HepG2 (cell line): ENCODE data around the gene YY1. TPM values are rescaled to one million over a fixed set of nuclear protein-coding genes. Genes with fewer than 3 reads are reported as not detected.

Experiments
- FIP1L1 ChIP-seq: fragments of 200-400 bp; formaldehyde crosslinking; IDR thresholded peaks from 2 replicates; pipeline ENCODE4 v1.6.1; 2018; ENCODE audit warnings: low read depth, mild to moderate bottlenecking, low read length, moderate library complexity, borderline replicate concordance; ENCODE audit not compliant: insufficient read depth
- FOXP4 ChIP-seq: sonication (generic); formaldehyde crosslinking; IDR thresholded peaks from 2 replicates; pipeline ENCODE4 v1.4.0; 2020; ENCODE audit warnings: missing genetic modification reagents
- LCORL ChIP-seq, 2 experiments: fragments of 450-650 bp in 1 of 2; sonication (generic) in 1 of 2; formaldehyde crosslinking in 1 of 2; IDR thresholded peaks; 2 replicates each; pipeline versions ENCODE4 v1.5.0 to v1.6.1; 2017 to 2020; ENCODE audit warnings: antibody characterized with exemption in 1 of 2, missing genetic modification reagents in 1 of 2
- MAZ ChIP-seq, 2 experiments: sonication (generic) in 1 of 2; formaldehyde crosslinking in 1 of 2; IDR thresholded peaks; 2 replicates each; pipeline versions ENCODE4 v1.5.0 to v1.6.1; 2012 to 2020; ENCODE audit warnings: low read depth in 2 of 2, mild to moderate bottlenecking in 2 of 2, borderline replicate concordance in 1 of 2, improper control_type of control experiment in 1 of 2, low read length in 1 of 2, missing genetic modification reagents in 1 of 2, moderate library complexity in 1 of 2
- NPAS2 ChIP-seq: sonication (generic); formaldehyde crosslinking; IDR thresholded peaks from 2 replicates; pipeline ENCODE4 v1.8.0; 2022; ENCODE audit warnings: mild to moderate bottlenecking, missing genetic modification reagents, borderline replicate concordance
- SMYD3 ChIP-seq: sonication (generic); formaldehyde crosslinking; IDR thresholded peaks from 2 replicates; pipeline ENCODE4 v1.8.1; 2023; ENCODE audit warnings: mild to moderate bottlenecking, missing genetic modification reagents
- TP53 ChIP-seq: sonication (generic); formaldehyde crosslinking; conservative IDR thresholded peaks from 2 replicates; pipeline ENCODE4 v1.4.0; 2020; ENCODE audit warnings: missing genetic modification reagents
- ZNF337 ChIP-seq: sonication (generic); formaldehyde crosslinking; IDR thresholded peaks from 2 replicates; pipeline ENCODE4 v1.5.1; 2020; ENCODE audit warnings: missing genetic modification reagents, low read depth, mild to moderate bottlenecking, borderline replicate concordance
- ZNF605 ChIP-seq: sonication (generic); formaldehyde crosslinking; IDR thresholded peaks from 2 replicates; pipeline ENCODE4 v1.8.0; 2022; ENCODE audit warnings: mild to moderate bottlenecking, missing genetic modification reagents
- ZNF761 ChIP-seq: sonication (generic); formaldehyde crosslinking; conservative IDR thresholded peaks from 2 replicates; pipeline ENCODE4 v1.4.0; 2020; ENCODE audit warnings: mild to moderate bottlenecking, missing genetic modification reagents
- ZNF782 ChIP-seq: sonication (generic); formaldehyde crosslinking; IDR thresholded peaks from 2 replicates; pipeline ENCODE4 v1.4.0; 2020; ENCODE audit warnings: missing genetic modification reagents, mild to moderate bottlenecking, borderline replicate concordance
- polyA plus RNA-seq, 8 experiments: library from polyadenylated mRNA; depleted of rRNA in 3 of 8; stranded (reverse) in 7 of 8; unstranded in 1 of 8; fragments of >200 nt; fragmentation: Illumina TruSeq in 4 of 8; extraction: Trizol in 4 of 8; gene quantifications; 2 replicates each; pipeline versions ENCODE4 v1.2.1 to v1.2.3, GENCODE V29; 2011 to 2016; ENCODE audit warnings: low read depth in 4 of 8, missing spikeins in 1 of 8, mixed read lengths in 1 of 8; ENCODE audit not compliant: insufficient read depth in 1 of 8
- total RNA-seq, 5 experiments: library from RNA; depleted of rRNA; stranded (reverse); fragments of >200 nt; fragmentation: Illumina TruSeq; extraction: Trizol; gene quantifications; 2 replicates each; pipeline ENCODE4 v1.2.3, GENCODE V29; 2016; ENCODE audit warnings: low read depth in 1 of 5
- TF ChIP-seq, protein P1 (sequence below): IDR thresholded peaks from 2 replicates; pipeline ENCODE4 v1.6.1; 2016; ENCODE audit warnings: low read depth, control low read depth
- TF ChIP-seq, protein P2 (sequence below), 2 experiments: sonication (generic) in 1 of 2; formaldehyde crosslinking in 1 of 2; IDR thresholded peaks; 2 replicates each; pipeline versions ENCODE4 v1.4.0 to v1.6.1; 2018 to 2020; ENCODE audit warnings: missing genetic modification reagents in 2 of 2, borderline replicate concordance in 1 of 2, low read depth in 1 of 2, mild to moderate bottlenecking in 1 of 2, missing biosample characterization in 1 of 2
- TF ChIP-seq, protein P3 (sequence below): IDR thresholded peaks from 2 replicates; pipeline ENCODE4 v1.6.1; 2016; ENCODE audit warnings: missing compliant biosample characterization, missing genetic modification reagents, borderline replicate concordance
- TF ChIP-seq, protein P4 (sequence below): sonication (generic); formaldehyde crosslinking; IDR thresholded peaks from 2 replicates; pipeline ENCODE4 v1.8.0; 2022; ENCODE audit warnings: mild to moderate bottlenecking, missing genetic modification reagents, moderate library complexity
- TF ChIP-seq, protein P5 (sequence below): sonication (generic); formaldehyde crosslinking; IDR thresholded peaks from 2 replicates; pipeline ENCODE4 v1.5.1; 2020; ENCODE audit warnings: mild to moderate bottlenecking, moderate library complexity, missing genetic modification reagents

The YY1 gene
- total and polyA plus RNA-seq, 2 of the 13 experiments (the other 11 are each of a cell fraction or from before 2014, with no cell fraction given) = 29.4 to 68.1 TPM

- TF ChIP-seq, protein P1, sequence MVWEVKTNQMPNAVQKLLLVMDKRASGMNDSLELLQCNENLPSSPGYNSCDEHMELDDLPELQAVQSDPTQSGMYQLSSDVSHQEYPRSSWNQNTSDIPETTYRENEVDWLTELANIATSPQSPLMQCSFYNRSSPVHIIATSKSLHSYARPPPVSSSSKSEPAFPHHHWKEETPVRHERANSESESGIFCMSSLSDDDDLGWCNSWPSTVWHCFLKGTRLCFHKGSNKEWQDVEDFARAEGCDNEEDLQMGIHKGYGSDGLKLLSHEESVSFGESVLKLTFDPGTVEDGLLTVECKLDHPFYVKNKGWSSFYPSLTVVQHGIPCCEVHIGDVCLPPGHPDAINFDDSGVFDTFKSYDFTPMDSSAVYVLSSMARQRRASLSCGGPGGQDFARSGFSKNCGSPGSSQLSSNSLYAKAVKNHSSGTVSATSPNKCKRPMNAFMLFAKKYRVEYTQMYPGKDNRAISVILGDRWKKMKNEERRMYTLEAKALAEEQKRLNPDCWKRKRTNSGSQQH (CRISPR knock-in tag) = no peak
- TF ChIP-seq, protein P2, sequence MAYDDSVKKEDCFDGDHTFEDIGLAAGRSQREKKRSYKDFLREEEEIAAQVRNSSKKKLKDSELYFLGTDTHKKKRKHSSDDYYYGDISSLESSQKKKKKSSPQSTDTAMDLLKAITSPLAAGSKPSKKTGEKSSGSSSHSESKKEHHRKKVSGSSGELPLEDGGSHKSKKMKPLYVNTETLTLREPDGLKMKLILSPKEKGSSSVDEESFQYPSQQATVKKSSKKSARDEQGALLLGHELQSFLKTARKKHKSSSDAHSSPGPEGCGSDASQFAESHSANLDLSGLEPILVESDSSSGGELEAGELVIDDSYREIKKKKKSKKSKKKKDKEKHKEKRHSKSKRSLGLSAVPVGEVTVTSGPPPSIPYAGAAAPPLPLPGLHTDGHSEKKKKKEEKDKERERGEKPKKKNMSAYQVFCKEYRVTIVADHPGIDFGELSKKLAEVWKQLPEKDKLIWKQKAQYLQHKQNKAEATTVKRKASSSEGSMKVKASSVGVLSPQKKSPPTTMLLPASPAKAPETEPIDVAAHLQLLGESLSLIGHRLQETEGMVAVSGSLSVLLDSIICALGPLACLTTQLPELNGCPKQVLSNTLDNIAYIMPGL (CRISPR knock-in tag; IDR thresholded peaks at IDR 0.05; ENCODE audit: borderline replicate concordance in 1 of 2, low read depth in 1 of 2) = 0 out of 4 replicates have a peak, but pooled peaks of 1 of the 2 experiments have one; percentile 10
- TF ChIP-seq, protein P3, sequence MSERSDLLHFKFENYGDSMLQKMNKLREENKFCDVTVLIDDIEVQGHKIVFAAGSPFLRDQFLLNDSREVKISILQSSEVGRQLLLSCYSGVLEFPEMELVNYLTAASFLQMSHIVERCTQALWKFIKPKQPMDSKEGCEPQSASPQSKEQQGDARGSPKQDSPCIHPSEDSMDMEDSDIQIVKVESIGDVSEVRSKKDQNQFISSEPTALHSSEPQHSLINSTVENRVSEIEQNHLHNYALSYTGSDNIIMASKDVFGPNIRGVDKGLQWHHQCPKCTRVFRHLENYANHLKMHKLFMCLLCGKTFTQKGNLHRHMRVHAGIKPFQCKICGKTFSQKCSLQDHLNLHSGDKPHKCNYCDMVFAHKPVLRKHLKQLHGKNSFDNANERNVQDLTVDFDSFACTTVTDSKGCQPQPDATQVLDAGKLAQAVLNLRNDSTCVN (CRISPR knock-in tag) = no peak
- TF ChIP-seq, protein P4, sequence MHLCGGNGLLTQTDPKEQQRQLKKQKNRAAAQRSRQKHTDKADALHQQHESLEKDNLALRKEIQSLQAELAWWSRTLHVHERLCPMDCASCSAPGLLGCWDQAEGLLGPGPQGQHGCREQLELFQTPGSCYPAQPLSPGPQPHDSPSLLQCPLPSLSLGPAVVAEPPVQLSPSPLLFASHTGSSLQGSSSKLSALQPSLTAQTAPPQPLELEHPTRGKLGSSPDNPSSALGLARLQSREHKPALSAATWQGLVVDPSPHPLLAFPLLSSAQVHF (CRISPR knock-in tag) = no peak
- TF ChIP-seq ZNF782 (CRISPR knock-in tag) = no peak
- peak; percentile 55; the same call in 1 of the 2 replicates for TF ChIP-seq ZNF605 (CRISPR knock-in tag)
- TF ChIP-seq MAZ (IDR thresholded peaks at IDR 0.05; ENCODE audit: borderline replicate concordance, low read depth, low read length) = peak; percentile 69; the same call in 1 of the 2 replicates
- TF ChIP-seq MAZ (CRISPR knock-in tag; IDR thresholded peaks at IDR 0.05; ENCODE audit: low read depth) = no peak
- TF ChIP-seq LCORL (IDR thresholded peaks at IDR 0.05) = no peak
- TF ChIP-seq LCORL (CRISPR knock-in tag; IDR thresholded peaks at IDR 0.05) = peak; percentile 84
- no peak for TF ChIP-seq ZNF761 (CRISPR knock-in tag)
- TF ChIP-seq SMYD3 (CRISPR knock-in tag) = no peak
- no peak for TF ChIP-seq NPAS2
- TF ChIP-seq, protein P5, sequence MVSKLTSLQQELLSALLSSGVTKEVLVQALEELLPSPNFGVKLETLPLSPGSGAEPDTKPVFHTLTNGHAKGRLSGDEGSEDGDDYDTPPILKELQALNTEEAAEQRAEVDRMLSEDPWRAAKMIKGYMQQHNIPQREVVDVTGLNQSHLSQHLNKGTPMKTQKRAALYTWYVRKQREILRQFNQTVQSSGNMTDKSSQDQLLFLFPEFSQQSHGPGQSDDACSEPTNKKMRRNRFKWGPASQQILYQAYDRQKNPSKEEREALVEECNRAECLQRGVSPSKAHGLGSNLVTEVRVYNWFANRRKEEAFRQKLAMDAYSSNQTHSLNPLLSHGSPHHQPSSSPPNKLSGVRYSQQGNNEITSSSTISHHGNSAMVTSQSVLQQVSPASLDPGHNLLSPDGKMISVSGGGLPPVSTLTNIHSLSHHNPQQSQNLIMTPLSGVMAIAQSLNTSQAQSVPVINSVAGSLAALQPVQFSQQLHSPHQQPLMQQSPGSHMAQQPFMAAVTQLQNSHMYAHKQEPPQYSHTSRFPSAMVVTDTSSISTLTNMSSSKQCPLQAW (CRISPR knock-in tag) = peak; percentile 60; the same call in 1 of the 2 replicates
- TF ChIP-seq ZNF337 (CRISPR knock-in tag) = no peak
- TF ChIP-seq FIP1L1 = no peak
- no peak for TF ChIP-seq FOXP4 (CRISPR knock-in tag)
- TF ChIP-seq TP53 (CRISPR knock-in tag) = no peak
Measured at GRCh38 chr14:100323121-100323941, 84.4 kb downstream of the YY1 start, which contains the start of gene SLC25A47 (continued).
